A549 (cell line): ENCODE data around the gene DTD1. TPM values are rescaled to one million over a fixed set of nuclear protein-coding genes. Genes with fewer than 3 reads are reported as not detected.

Experiments
- ATAC-seq, 2 experiments: fragments of 200-7000 bp in 1 of 2; fragments of >200 bp in 1 of 2; cut with Nextera tagmentation in 1 of 2; cut with Tn5 transposase in 1 of 2; 3 replicates each; pipeline versions ENCODE4 v1.8.0 to v1.9.1; 2018 to 2020; ENCODE audit warnings: mild to moderate bottlenecking in 1 of 2, moderate library complexity in 1 of 2
- CTCF ChIA-PET: fragments of 300-600 bp; sonication (Branson Sonifier 250); formaldehyde crosslinking; extraction: SDS; loops from one replicate; lab custom pipeline; 2021; ENCODE audit warnings: antibody characterized with exemption, inconsistent platforms; lab: Yijun Ruan, JAX
- POLR2A ChIA-PET: fragments of 350-600 bp; formaldehyde crosslinking; extraction: SDS; loops from one replicate; lab custom pipeline; 2021; ENCODE audit warnings: antibody characterized with exemption, inconsistent platforms; lab: Yijun Ruan, JAX
- DNase-seq, 2 experiments: peaks; one replicate each; pipeline versions ENCODE4 v3.0.0 to v3.0.0-alpha.2; 2011 to 2016; ENCODE audit warnings: low read depth in 1 of 2, low spot score in 1 of 2
- FAIRE-seq: peaks from 2 replicates; lab custom pipeline; 2011; peaks lifted over from hg19 to GRCh38; lab: Jason Lieb, UNC
- H3K27ac ChIP-seq, 2 experiments: fragments of >200 bp; sonication (Bioruptor Twin); formaldehyde crosslinking; 3 replicates each; pipeline ENCODE4 v1.5.1; 2016 to 2017
- H3K4me1 ChIP-seq: fragments of >200 bp; sonication (Bioruptor Twin); formaldehyde crosslinking; 3 replicates; pipeline ENCODE4 v1.6.1; 2016
- H3K4me2 ChIP-seq: fragments of >200 bp; sonication (Bioruptor Twin); formaldehyde crosslinking; 3 replicates; pipeline ENCODE4 v1.6.1; 2016
- H3K4me3 ChIP-seq: fragments of >200 bp; sonication (Bioruptor Twin); formaldehyde crosslinking; 3 replicates; pipeline ENCODE4 v1.5.1; 2016
- H3K9me3 ChIP-seq: fragments of >200 bp; sonication (Bioruptor Twin); formaldehyde crosslinking; 3 replicates; pipeline ENCODE4 v1.6.1; 2016
- BHLHE40 ChIP-seq: IDR thresholded peaks from 2 replicates; pipeline ENCODE4 v1.6.1; 2012; ENCODE audit warnings: low read depth, low read length, inconsistent platforms
- CBX8 ChIP-seq: fragments of 200-600 bp; sonication (generic); IDR thresholded peaks from 2 replicates; pipeline ENCODE4 v1.6.1; 2016
- EHMT2 ChIP-seq: fragments of 200-600 bp; sonication (generic); IDR thresholded peaks from 2 replicates; pipeline ENCODE4 v1.6.1; 2016; ENCODE audit warnings: antibody characterized with exemption, low read depth, mild to moderate bottlenecking, moderate library complexity
- EP300 ChIP-seq, 2 experiments: fragments of >200 bp; sonication (Bioruptor Twin); formaldehyde crosslinking; IDR thresholded peaks; 2 replicates in 1 of 2; 3 replicates in 1 of 2; pipeline ENCODE4 v1.6.1; 2016 to 2017
- FOSB ChIP-seq: fragments of 250-450 bp; sonication (Bioruptor Pico); IDR thresholded peaks from 2 replicates; pipeline ENCODE4 v1.5.0; 2020; ENCODE audit warnings: mild to moderate bottlenecking, moderate library complexity
- FOXS1 ChIP-seq: fragments of 250-450 bp; sonication (Bioruptor Pico); IDR thresholded peaks from 2 replicates; pipeline ENCODE4 v1.5.0; 2020; ENCODE audit warnings: mild to moderate bottlenecking, moderate library complexity
- HES2 ChIP-seq: fragments of >200 bp; sonication (Bioruptor Twin); formaldehyde crosslinking; IDR thresholded peaks from 2 replicates; pipeline ENCODE4 v1.6.1; 2016
- HEYL ChIP-seq: fragments of 250-450 bp; sonication (Bioruptor Pico); IDR thresholded peaks from 2 replicates; pipeline ENCODE4 v1.8.0; 2021; ENCODE audit warnings: mild to moderate bottlenecking, moderate library complexity
- HMGXB4 ChIP-seq: fragments of 250-450 bp; sonication (Bioruptor Pico); IDR thresholded peaks from 2 replicates; pipeline ENCODE4 v1.5.0; 2021; ENCODE audit warnings: mild to moderate bottlenecking, moderate library complexity, borderline replicate concordance
- HOXA7 ChIP-seq: fragments of 250-450 bp; sonication (Bioruptor Pico); IDR thresholded peaks from 2 replicates; pipeline ENCODE4 v1.5.0; 2020; ENCODE audit warnings: mild to moderate bottlenecking, moderate library complexity
- HOXB13 ChIP-seq: fragments of 250-450 bp; sonication (Bioruptor Pico); IDR thresholded peaks from 2 replicates; pipeline ENCODE4 v1.5.0; 2020; ENCODE audit warnings: low read depth, mild to moderate bottlenecking, moderate library complexity
- KDM1A ChIP-seq: fragments of 200-600 bp; sonication (generic); IDR thresholded peaks from 2 replicates; pipeline ENCODE4 v1.6.1; 2016; ENCODE audit warnings: low read depth, mild to moderate bottlenecking
- MAFK ChIP-seq: fragments of 450-650 bp; IDR thresholded peaks from 2 replicates; pipeline ENCODE4 v1.6.1; 2014; ENCODE audit not compliant: partially characterized antibody
- PBX3 ChIP-seq: IDR thresholded peaks from 2 replicates; pipeline ENCODE4 v1.6.1; 2012
- PHF8 ChIP-seq: fragments of 200-600 bp; sonication (generic); IDR thresholded peaks from 2 replicates; pipeline ENCODE4 v1.6.1; 2016; ENCODE audit warnings: low read depth, mild to moderate bottlenecking, antibody characterized with exemption, moderate library complexity, borderline replicate concordance
- POLR2AphosphoS2 ChIP-seq: conservative IDR thresholded peaks from 2 replicates; pipeline ENCODE4 v1.6.1; 2012; ENCODE audit warnings: low read length, improper control_type of control experiment, inconsistent platforms
- RARB ChIP-seq: fragments of 250-450 bp; sonication (Bioruptor Pico); IDR thresholded peaks from 2 replicates; pipeline ENCODE4 v1.8.0; 2021; ENCODE audit warnings: mild to moderate bottlenecking, moderate library complexity
- RCOR1 ChIP-seq: fragments of 150-350 bp; IDR thresholded peaks from 2 replicates; pipeline ENCODE4 v1.6.1; 2014; ENCODE audit warnings: antibody characterized with exemption, low read length, low read depth
- REST ChIP-seq: fragments of 200-600 bp; sonication (generic); IDR thresholded peaks from 2 replicates; pipeline ENCODE4 v1.6.1; 2016; ENCODE audit warnings: antibody characterized with exemption, mild to moderate bottlenecking, moderate library complexity
- RFX5 ChIP-seq: fragments of 450-650 bp; IDR thresholded peaks from 2 replicates; pipeline ENCODE4 v1.7.1; 2014; ENCODE audit warnings: antibody characterized with exemption, mild to moderate bottlenecking, moderate library complexity
- RNF2 ChIP-seq: fragments of 200-600 bp; sonication (generic); IDR thresholded peaks from 2 replicates; pipeline ENCODE4 v1.6.1; 2016; ENCODE audit warnings: low read depth, mild to moderate bottlenecking, antibody characterized with exemption, moderate library complexity, borderline replicate concordance
- SREBF2 ChIP-seq: fragments of 450-650 bp; IDR thresholded peaks from 2 replicates; pipeline ENCODE4 v1.6.1; 2014; ENCODE audit warnings: mild to moderate bottlenecking, moderate library complexity
- ZC3H11A ChIP-seq: fragments of 450-650 bp; IDR thresholded peaks from 2 replicates; pipeline ENCODE4 v1.6.1; 2014; ENCODE audit warnings: antibody characterized with exemption, mild to moderate bottlenecking
- ZNF302 ChIP-seq: fragments of 250-450 bp; sonication (Bioruptor Pico); IDR thresholded peaks from 2 replicates; pipeline ENCODE4 v1.9.0; 2021; ENCODE audit warnings: inconsistent platforms, mild to moderate bottlenecking, moderate library complexity
- WGBS: methylation state at CpG from one replicate; pipeline ENCODE4 v1.1.6; 2017; ENCODE audit errors: missing lambda C conversion rate; 5-methylcytosine and 5-hydroxymethylcytosine counted together
- polyA plus RNA-seq, 4 experiments: library from polyadenylated mRNA; depleted of rRNA in 3 of 4; stranded (reverse); fragments of >200 nt; fragmentation: RNase III in 1 of 4; extraction: RNeasy Plus Mini Kit Qiagen cat#74134 plus additional on column Dnase treatment in 1 of 4; gene quantifications; 2 replicates in 3 of 4; 3 replicates in 1 of 4; pipeline ENCODE4 v1.2.3, GENCODE V29; 2011 to 2017

Gene DTD1
- polyA plus RNA-seq, 2 of the 4 experiments (the other 2 are of a cell fraction): 72.8 to 99.3 TPM

- Histone ChIP-seq H3K4me2 (no peak overlapping the region), H3K27ac (no peak overlapping the region), H3K4me3 (no peak overlapping the region), H3K9me3 (no peaks in the 10 kb centered on the region), H3K4me1 (no peaks in the 10 kb centered on the region)
- FAIRE-seq (no peak), ATAC-seq (no peak), DNase-seq (no peak)
- ChIA-PET CTCF (no interaction called here), POLR2A (no interaction called here)
- TF ChIP-seq RARB (CRISPR knock-in tag) (no peak), MAFK (no peak), HEYL (no peak), RNF2 (no peak), HOXA7 (CRISPR knock-in tag) (no peak), HES2 (no peak), FOSB (CRISPR knock-in tag) (no peak), ZC3H11A (no peak), CBX8 (no peak), RFX5 (no peak), PBX3 (no peak), BHLHE40 (no peak), EP300 (IDR thresholded peaks at IDR 0.05) (no peak), PHF8 (no peak), HMGXB4 (no peak), FOXS1 (no peak), SREBF2 (no peak)
- WGBS: 28% methylated on average over 6 of the region's 6 CpGs
Measured at GRCh38 chr20:18811186-18811585, 223.3 kb downstream of the DTD1 start.

GRCh38 chr20:18811904-18812303 is 224.1 kb downstream of the DTD1 start:
- no peak for ATAC-seq

GRCh38 chr20:18813483-18813882 is 225.6 kb downstream of the DTD1 start, which contains the start of gene SCP2D1:
SCP2D1 (plus strand) TSS chr20:18813783; CDS start chr20:18813816, 33 bp downstream.
- no peak within 1 kb of the TSS for H3K27ac ChIP-seq
- no peak for TF ChIP-seq REST
- TF ChIP-seq POLR2AphosphoS2: no peak
- TF ChIP-seq HOXB13 (CRISPR knock-in tag): no peak
- TF ChIP-seq KDM1A: no peak
- TF ChIP-seq EHMT2: no peak
- TF ChIP-seq SREBF2: no peak
- no peaks in the 10 kb centered on the region for H3K4me1 ChIP-seq
- H3K4me3 ChIP-seq: no peak within 1 kb of the TSS
- ATAC-seq (no peak), DNase-seq (no peak), FAIRE-seq (no peak)
- H3K4me2 ChIP-seq: no peak within 1 kb of the TSS
- H3K9me3 ChIP-seq: no peaks in the 10 kb centered on the region
- 0% methylated on average over 3 of the region's 3 CpGs for whole genome bisulfite sequencing
- CTCF ChIA-PET: no interaction called here
- POLR2A ChIA-PET: no interaction called here

More at GRCh38 chr20:18811904-18812303, 224.1 kb downstream of the DTD1 start:
- no peak overlapping the region for H3K4me3 ChIP-seq
- TF ChIP-seq KDM1A (no peak), ZNF302 (CRISPR knock-in tag) (no peak), CBX8 (no peak), RCOR1 (no peak), HEYL (no peak)
- TF ChIP-seq, all 56 proteins: peak for 0
- no peak for FAIRE-seq
- H3K9me3 ChIP-seq: no peaks in the 10 kb centered on the region
- CTCF ChIA-PET: no interaction called here
- no peak overlapping the region for H3K4me2 ChIP-seq
- H3K27ac ChIP-seq: no peak overlapping the region
- no peak for DNase-seq
- 37% methylated on average over 3 of the region's 3 CpGs for WGBS
- H3K4me1 ChIP-seq: no peaks in the 10 kb centered on the region
- POLR2A ChIA-PET: no interaction called here
